Adipose tissue (tissue), 3 donors: ENCODE results near the gene GGCT. TPM values are rescaled to one million over a fixed set of nuclear protein-coding genes. Genes with fewer than 3 reads are reported as not detected.
A peak's percentile ranks its signal among the peaks of the same experiment; 100 is the strongest.
"Not testable (repeated sequence)": the region's sequence is repeated elsewhere in the genome, so short reads cannot be mapped to it uniquely, and the experiment has no call there.

ENCODE experiments used
- H3K27ac ChIP-seq: one replicate; pipeline ENCODE4 v1.5.1; 2013; ENCODE audit warnings: low read depth, low read length
- WGBS, 3 donors: extraction: QIAGEN DNeasy Blood & Tissue Kit; methylation state at CpG; one replicate each; pipeline ENCODE4 v1.1.7; 2013; 5-methylcytosine and 5-hydroxymethylcytosine counted together
- polyA plus RNA-seq, 3 donors: library from polyadenylated mRNA; stranded (reverse); fragments of 200-250 nt; gene quantifications; one replicate each; pipeline ENCODE4 v1.2.3, GENCODE V29; 2013
- donor health status: healthy with polysubstance abuse.
- donor health status: Bipolar disorder and iron deficiency.
- donor health status: healthy.

The GGCT gene
- polyA plus RNA-seq, 3 donors, result 33.3 to 242 (median 148) TPM

GRCh38 chr7:30522159-30522558 lies 17.5 kb upstream of the GGCT start:
- 81 to 99% (median 95%) methylated on average over 3 of the region's 3 CpGs for WGBS, 3 donors

DNA sequence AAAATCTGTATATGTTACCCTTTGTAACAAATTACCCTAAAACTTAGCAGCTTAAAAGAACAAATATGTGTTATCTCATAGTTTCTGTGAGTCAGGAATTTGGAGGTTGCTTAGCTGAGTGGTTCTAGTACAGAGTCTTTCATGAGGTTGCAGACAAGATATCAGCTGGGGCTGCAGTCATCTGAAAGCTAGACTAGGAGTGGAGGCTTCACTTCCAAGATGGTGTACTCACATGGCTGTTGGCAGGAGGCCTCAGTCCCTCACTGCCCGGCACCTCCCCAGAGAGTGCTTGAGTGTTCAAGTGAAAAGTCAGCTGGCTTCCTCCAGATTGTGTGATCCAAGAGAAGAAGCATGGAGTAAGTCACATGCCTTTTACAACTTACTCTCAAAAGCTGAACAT lies 16.9 kb upstream of the GGCT start:
- WGBS, 3 donors, result 32 to 75% (median 51%) methylated on average over 1 of the region's 1 CpG
- no peak overlapping the region for H3K27ac ChIP-seq

More at GRCh38 chr7:30522159-30522558, 17.5 kb upstream of the GGCT start:
- no peak overlapping the region for H3K27ac ChIP-seq

- WGBS, 3 donors, result 40 to 96% (median 95%) methylated on average over 3 of the region's 3 CpGs
- no peak overlapping the region for H3K27ac ChIP-seq
Observed at GRCh38 chr7:30519122-30519521, 14.5 kb upstream of the GGCT start.

DNA sequence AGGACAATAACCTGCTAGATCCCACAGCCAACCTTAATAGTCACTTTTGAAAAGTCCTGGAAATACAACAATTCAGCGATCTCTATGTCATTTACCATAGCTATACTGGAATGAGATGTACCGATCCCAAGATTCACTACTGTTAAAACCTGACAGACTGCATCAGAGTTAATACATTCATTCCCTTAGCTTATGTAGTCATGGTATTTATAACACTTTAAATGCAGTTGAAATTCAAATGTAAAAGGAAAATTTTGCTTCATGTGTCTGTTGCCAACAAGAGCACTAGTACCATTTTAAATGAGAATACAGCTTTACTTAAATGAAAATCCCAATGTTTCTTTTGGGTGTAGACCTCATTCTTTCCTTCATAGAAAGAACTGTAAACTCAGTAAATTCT lies 11.1 kb upstream of the GGCT start:
- WGBS, 3 donors, result 91 to 97% (median 95%) methylated on average over 2 of the region's 2 CpGs
- no peak overlapping the region for H3K27ac ChIP-seq

DNA sequence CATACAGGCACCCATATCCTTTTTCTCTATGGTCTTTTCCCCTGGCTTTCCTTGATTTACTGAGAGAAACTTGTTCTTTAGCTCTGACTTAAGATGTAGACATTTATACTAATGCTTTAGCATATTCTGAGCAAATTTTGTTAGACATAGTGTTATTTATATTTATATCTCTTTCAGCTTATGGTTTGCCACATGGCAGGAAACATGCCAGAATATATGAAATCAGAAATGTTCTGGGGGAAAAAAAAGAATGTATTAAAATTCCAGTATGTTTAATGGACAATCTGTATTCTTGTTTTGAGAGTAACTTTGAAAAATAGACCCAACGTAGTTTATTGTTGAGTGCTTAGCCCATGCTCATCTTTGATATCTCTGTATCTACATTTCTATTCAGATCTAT lies 10.1 kb upstream of the GGCT start:
- 95 to 100% (median 96%) methylated on average over 1 of the region's 1 CpG for WGBS, 3 donors

DNA sequence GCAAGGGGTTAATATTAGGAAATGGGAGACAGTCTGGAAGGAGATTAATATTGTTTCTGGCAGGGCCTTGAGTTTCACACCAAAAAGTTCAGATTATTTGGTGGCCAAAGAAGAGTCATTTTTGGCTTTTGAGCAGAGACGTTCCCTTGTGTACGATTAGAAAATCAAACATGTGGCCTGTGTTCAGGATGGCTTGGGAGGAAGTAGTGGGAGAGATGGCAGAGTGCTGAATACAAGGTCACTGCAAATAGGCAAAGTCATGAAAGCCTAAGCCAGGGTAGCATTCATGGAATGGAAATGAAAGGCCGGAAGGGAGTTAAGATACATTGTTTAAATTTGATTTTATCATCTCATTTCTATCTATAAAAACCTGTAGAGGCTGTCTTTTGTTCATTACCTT lies 9.5 kb upstream of the GGCT start:
- 58 to 69% (median 61%) methylated on average over 3 of the region's 3 CpGs for WGBS, 3 donors
- H3K27ac ChIP-seq, result no peak overlapping the region

More for the DNA sequence above, 10.1 kb upstream of the GGCT start:
- no peak overlapping the region for H3K27ac ChIP-seq

DNA sequence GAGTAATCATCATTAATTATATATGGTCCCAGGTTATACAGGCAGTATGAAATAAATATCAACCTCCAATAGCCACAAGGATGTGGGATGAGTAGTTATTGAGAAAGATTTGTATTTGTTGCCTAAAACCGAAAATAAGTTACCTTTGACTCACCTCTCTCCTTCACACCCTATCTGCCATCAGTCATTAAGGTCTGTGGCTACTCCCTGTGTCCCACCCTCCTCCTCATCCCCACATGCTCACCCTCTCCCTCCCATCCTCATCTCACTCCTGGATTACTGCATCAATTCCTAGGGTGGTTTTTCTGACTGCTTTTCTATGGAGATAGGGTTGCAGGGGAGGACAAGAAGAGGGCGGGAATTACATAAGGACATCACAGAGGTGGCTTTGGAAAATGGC lies 9.1 kb upstream of the GGCT start:
- H3K27ac ChIP-seq, result no peak overlapping the region
- 76 to 88% (median 80%) methylated on average over 2 of the region's 2 CpGs for WGBS, 3 donors

- no peak overlapping the region for H3K27ac ChIP-seq
- WGBS, 3 donors, result 95 to 96% (median 96%) methylated on average over 1 of the region's 1 CpG
Observed at GRCh38 chr7:30511973-30512662, 7.5 kb upstream of the GGCT start.

DNA sequence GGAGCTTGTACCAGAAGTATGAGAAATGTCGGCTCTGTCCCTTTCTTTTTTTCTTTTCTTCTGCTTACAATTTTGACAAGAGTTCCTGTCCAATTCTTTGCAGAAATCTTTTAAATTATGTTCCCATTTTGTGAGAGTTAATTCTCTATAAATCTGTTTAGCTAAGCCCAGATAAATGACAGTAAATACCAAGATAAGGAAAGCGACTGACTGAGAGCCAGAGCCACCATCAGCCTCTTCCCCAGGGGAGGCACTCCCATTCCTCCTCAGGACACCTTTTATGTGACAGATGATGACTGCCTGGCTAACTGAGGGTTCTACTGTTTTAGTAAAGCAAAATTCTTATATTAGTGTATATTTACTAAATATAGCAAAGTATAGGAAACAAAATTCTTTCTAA lies 6.9 kb upstream of the GGCT start:
- WGBS, 3 donors, result 66 to 96% (median 89%) methylated on average over 2 of the region's 2 CpGs
- no peak overlapping the region for H3K27ac ChIP-seq

DNA sequence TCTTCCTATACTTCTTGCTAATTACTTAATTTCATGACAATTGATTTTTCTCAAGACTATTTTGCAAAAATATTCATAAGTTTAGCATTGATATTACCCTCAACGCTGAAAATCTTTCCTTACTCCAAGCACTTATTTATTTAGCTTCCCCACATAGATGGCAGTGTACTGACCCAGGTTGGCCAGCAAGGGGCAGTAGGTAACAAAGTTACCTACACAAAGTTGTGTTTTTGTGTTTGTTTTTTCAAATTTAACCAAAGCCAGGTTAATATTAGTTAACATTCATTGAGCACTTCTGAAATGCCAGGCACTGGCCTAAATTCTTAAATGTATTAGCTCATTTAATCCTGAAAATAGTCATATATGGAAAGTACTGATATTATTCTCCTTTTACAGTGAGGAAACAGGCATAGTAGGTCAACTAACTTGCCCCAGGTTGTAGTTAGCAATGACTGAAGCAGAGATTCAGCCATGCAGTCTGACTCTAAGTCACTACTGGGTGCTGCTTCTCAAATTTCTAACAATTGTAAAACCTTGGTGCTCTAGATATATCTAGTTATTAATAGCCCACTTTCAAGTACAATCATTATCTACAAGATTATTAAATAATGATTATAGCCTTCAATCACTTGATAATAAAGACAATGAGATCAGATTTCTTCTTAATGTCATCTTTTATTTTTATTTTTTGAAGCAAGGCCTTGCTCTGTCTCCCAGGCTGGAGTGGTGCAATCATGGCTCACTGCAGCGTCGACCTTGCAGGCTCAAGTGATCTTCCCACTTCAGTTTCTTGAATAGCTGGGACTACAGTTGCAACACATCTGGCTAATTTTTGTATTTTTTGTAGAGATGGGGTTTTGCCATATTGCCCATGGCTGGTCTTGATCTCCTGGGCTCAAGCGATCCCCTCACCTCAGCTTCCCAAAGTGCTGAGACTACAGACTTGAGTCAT lies 5.8 kb upstream of the GGCT start:
- 53 to 69% (median 55%) methylated on average over 4 of the region's 4 CpGs for WGBS, 3 donors
- no peak overlapping the region for H3K27ac ChIP-seq

GRCh38 chr7:30509171-30509857 lies 4.7 kb upstream of the GGCT start:
- not testable (repeated sequence) for H3K27ac ChIP-seq
- WGBS, 3 donors, result 34 to 69% (median 55%) methylated on average over 9 of the region's 9 CpGs

GRCh38 chr7:30507346-30507900 lies 2.8 kb upstream of the GGCT start:
- WGBS, 3 donors, result 94 to 96% (median 95%) methylated on average over 9 of the region's 9 CpGs

GRCh38 chr7:30505174-30505697 lies 607 bp upstream of the GGCT start:
- WGBS, 3 donors, result 9 to 11% (median 9%) methylated on average over 19 of the region's 19 CpGs
- peak overlapping the region; percentile 30 for H3K27ac ChIP-seq

More at GRCh38 chr7:30507346-30507900, 2.8 kb upstream of the GGCT start:
- H3K27ac ChIP-seq, result not testable (repeated sequence)

- WGBS, 3 donors, result 44 to 50% (median 46%) methylated on average over 15 of the region's 15 CpGs
- no peak overlapping the region for H3K27ac ChIP-seq
Observed at GRCh38 chr7:30503274-30504212, 1.1 kb downstream of the GGCT start.

DNA sequence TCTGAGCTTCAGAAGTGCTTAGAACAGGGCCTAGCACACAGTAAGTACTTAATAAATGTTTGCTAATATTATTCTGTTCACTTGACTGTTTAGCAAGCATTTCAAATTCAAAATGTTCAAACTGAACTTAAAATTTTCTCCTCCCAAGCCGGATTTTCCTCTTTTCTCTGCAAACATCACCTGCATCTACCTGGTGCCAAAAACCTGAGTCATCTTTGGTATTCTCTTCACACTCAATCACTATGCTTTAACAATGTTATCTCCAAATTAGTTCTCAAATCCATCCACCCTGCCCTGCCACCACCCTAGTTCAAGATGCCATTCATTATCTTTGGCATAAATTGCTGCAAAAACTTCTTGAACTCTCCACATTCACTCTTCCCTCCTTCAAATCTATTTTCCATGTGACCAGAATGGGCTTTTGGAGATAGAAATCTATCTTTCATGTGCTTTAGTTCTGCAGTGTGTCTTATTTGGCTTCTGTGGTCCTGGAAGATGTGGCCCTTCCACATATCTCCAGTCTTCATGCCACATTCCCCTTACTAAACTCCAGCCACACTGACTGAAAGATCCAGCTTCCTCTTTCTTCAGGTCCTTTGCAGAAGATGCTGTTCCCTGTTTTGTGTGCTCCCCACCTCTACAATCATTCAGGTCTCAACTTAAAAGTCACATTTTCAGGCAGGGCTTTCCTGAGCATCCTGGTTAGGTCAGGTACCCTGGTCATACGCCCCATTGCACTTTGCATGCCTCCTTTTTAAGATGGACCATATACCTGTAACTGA lies 2.0 kb downstream of the GGCT start:
- H3K27ac ChIP-seq, result no peak overlapping the region
- 77 to 94% (median 90%) methylated on average over 2 of the region's 2 CpGs for WGBS, 3 donors

GRCh38 chr7:30501264-30501663 lies 3.4 kb downstream of the GGCT start:
- no peak overlapping the region for H3K27ac ChIP-seq
- 94 to 96% (median 96%) methylated on average over 5 of the region's 5 CpGs for WGBS, 3 donors

- H3K27ac ChIP-seq, result no peak overlapping the region
Observed at GRCh38 chr7:30493228-30493627, 11.4 kb downstream of the GGCT start.
